H9 (cell line): ENCODE results near the gene RBM23. TPM values are rescaled to one million over a fixed set of nuclear protein-coding genes. Genes with fewer than 3 reads are reported as not detected.

ENCODE experiments used
- DNase-seq: peaks from one replicate; pipeline ENCODE4 v3.0.0-alpha.2; 2017
- H2AFZ ChIP-seq: one replicate; pipeline ENCODE4 v1.6.1; 2013; ENCODE audit warnings: mild to moderate bottlenecking, low read length, control low read depth, moderate library complexity
- H2AK5ac ChIP-seq: 2 replicates; pipeline ENCODE4 v1.6.1; 2013; ENCODE audit warnings: low read length, control low read depth, mixed read lengths; ENCODE audit not compliant: insufficient read length
- H2BK120ac ChIP-seq: one replicate; pipeline ENCODE4 v1.6.1; 2013; ENCODE audit warnings: low read depth, mild to moderate bottlenecking, low read length, control low read depth, inconsistent platforms; ENCODE audit not compliant: poor library complexity, severe bottlenecking
- H2BK12ac ChIP-seq: 2 replicates; pipeline ENCODE4 v1.6.1; 2013; ENCODE audit warnings: low read length, control low read depth, mixed read lengths, low read depth; ENCODE audit not compliant: insufficient read length
- H2BK15ac ChIP-seq: 2 replicates; pipeline ENCODE4 v1.6.1; 2013; ENCODE audit warnings: low read depth, low read length, control low read depth
- H2BK20ac ChIP-seq: one replicate; pipeline ENCODE4 v1.6.1; 2013; ENCODE audit warnings: low read depth, mild to moderate bottlenecking, low read length, control low read depth, inconsistent platforms; ENCODE audit not compliant: poor library complexity, severe bottlenecking
- H2BK5ac ChIP-seq: 2 replicates; pipeline ENCODE4 v1.6.1; 2013; ENCODE audit warnings: low read length, control low read depth, mixed read lengths; ENCODE audit not compliant: insufficient read length
- H3K14ac ChIP-seq: 2 replicates; pipeline ENCODE4 v1.6.1; 2013; ENCODE audit warnings: low read length, control low read depth; ENCODE audit not compliant: insufficient read depth
- H3K18ac ChIP-seq: 2 replicates; pipeline ENCODE4 v1.6.1; 2013; ENCODE audit warnings: low read depth, mild to moderate bottlenecking, mixed read lengths, low read length, control low read depth; ENCODE audit not compliant: insufficient read length
- H3K23ac ChIP-seq: 2 replicates; pipeline ENCODE4 v1.6.1; 2013; ENCODE audit warnings: low read length, control low read depth, mixed read lengths, low read depth; ENCODE audit not compliant: insufficient read length
- H3K23me2 ChIP-seq: 2 replicates; pipeline ENCODE4 v1.6.1; 2013; ENCODE audit warnings: low read depth, mild to moderate bottlenecking, mixed read lengths, low read length, control low read depth; ENCODE audit not compliant: insufficient read length, poor library complexity, severe bottlenecking
- H3K27ac ChIP-seq: 2 replicates; pipeline ENCODE4 v1.5.1; 2013; ENCODE audit warnings: low read length, control low read depth, mixed read lengths, low read depth; ENCODE audit not compliant: insufficient read length
- H3K27me3 ChIP-seq: 2 replicates; pipeline ENCODE4 v1.6.1; 2013; ENCODE audit warnings: low read length, control low read depth, inconsistent platforms; ENCODE audit not compliant: insufficient read depth
- H3K4ac ChIP-seq: 2 replicates; pipeline ENCODE4 v1.6.1; 2013; ENCODE audit warnings: low read depth, mild to moderate bottlenecking, control low read depth, inconsistent platforms, low read length, moderate library complexity
- H3K4me1 ChIP-seq: 2 replicates; pipeline ENCODE4 v1.6.1; 2013; ENCODE audit warnings: low read length, control low read depth, inconsistent platforms; ENCODE audit not compliant: insufficient read depth
- H3K4me2 ChIP-seq: 2 replicates; pipeline ENCODE4 v1.6.1; 2013; ENCODE audit warnings: low read length, control low read depth, mixed read lengths; ENCODE audit not compliant: insufficient read length, insufficient read depth
- H3K56ac ChIP-seq: 2 replicates; pipeline ENCODE4 v1.6.1; 2013; ENCODE audit warnings: low read depth, mild to moderate bottlenecking, mixed read lengths, low read length, control low read depth; ENCODE audit not compliant: insufficient read length
- H3K79me1 ChIP-seq: 2 replicates; pipeline ENCODE4 v1.6.1; 2013; ENCODE audit warnings: low read depth, mild to moderate bottlenecking, moderate library complexity, low read length, control low read depth, inconsistent platforms; ENCODE audit not compliant: insufficient read depth, poor library complexity, severe bottlenecking
- H3K79me2 ChIP-seq: 2 replicates; pipeline ENCODE4 v1.6.1; 2013; ENCODE audit warnings: low read length, control low read depth, inconsistent platforms; ENCODE audit not compliant: insufficient read depth
- H3K9ac ChIP-seq: 2 replicates; pipeline ENCODE4 v1.6.1; 2013; ENCODE audit warnings: low read length, control low read depth, mixed read lengths; ENCODE audit not compliant: insufficient read length; ENCODE audit errors: extremely low read depth
- H3K9me3 ChIP-seq: one replicate; pipeline ENCODE4 v1.6.1; 2013; ENCODE audit warnings: low read depth, low read length, inconsistent platforms; ENCODE audit not compliant: control insufficient read depth
- H3T11ph ChIP-seq: one replicate; pipeline ENCODE4 v1.6.1; 2013; ENCODE audit warnings: mild to moderate bottlenecking, low read length, control low read depth, inconsistent platforms
- H4K20me1 ChIP-seq: one replicate; pipeline ENCODE4 v1.6.1; 2013; ENCODE audit not compliant: control insufficient read depth, insufficient read length, insufficient read depth
- H4K5ac ChIP-seq: 2 replicates; pipeline ENCODE4 v1.6.1; 2013; ENCODE audit warnings: low read depth, mild to moderate bottlenecking, mixed read lengths, low read length, control low read depth; ENCODE audit not compliant: insufficient read length
- H4K8ac ChIP-seq: replicated peaks from 2 replicates; pipeline ENCODE4 v1.6.1; 2013; ENCODE audit warnings: low read length, control low read depth, mixed read lengths, low read depth; ENCODE audit not compliant: insufficient read length
- H4K91ac ChIP-seq: 2 replicates; pipeline ENCODE4 v1.6.1; 2013; ENCODE audit warnings: low read depth, mild to moderate bottlenecking, moderate library complexity, mixed read lengths, low read length, control low read depth; ENCODE audit not compliant: insufficient read length
- H3K27ac Mint-ChIP-seq, 3 experiments: 2 replicates in 2 of 3; 3 replicates in 1 of 3; pipeline ENCODE4 v1.8.0; 2020 to 2021; ENCODE audit warnings: mixed read lengths in 3 of 3, mild to moderate bottlenecking in 1 of 3, moderate library complexity in 1 of 3
- H3K27me3 Mint-ChIP-seq: 2 replicates; pipeline ENCODE4 v1.8.0; 2021; ENCODE audit warnings: low read depth, mild to moderate bottlenecking, moderate library complexity, mixed read lengths
- H3K36me3 Mint-ChIP-seq, 3 experiments: 2 replicates in 2 of 3; 3 replicates in 1 of 3; pipeline ENCODE4 v1.8.0; 2020 to 2021; ENCODE audit warnings: low read depth in 3 of 3, mixed read lengths in 3 of 3; ENCODE audit not compliant: insufficient read depth in 1 of 3
- H3K4me1 Mint-ChIP-seq, 2 experiments: 2 replicates each; pipeline ENCODE4 v1.8.0; 2020; ENCODE audit warnings: mixed read lengths in 2 of 2
- H3K4me3 Mint-ChIP-seq, 2 experiments: 2 replicates in 1 of 2; 3 replicates in 1 of 2; pipeline ENCODE4 v1.8.0; 2020 to 2021; ENCODE audit warnings: mild to moderate bottlenecking in 2 of 2, mixed read lengths in 2 of 2, moderate library complexity in 1 of 2
- H3K9me3 Mint-ChIP-seq, 2 experiments: 2 replicates in 1 of 2; 3 replicates in 1 of 2; pipeline ENCODE4 v1.8.0; 2020; ENCODE audit warnings: mild to moderate bottlenecking in 2 of 2, mixed read lengths in 2 of 2, moderate library complexity in 1 of 2
- CTCF ChIP-seq: fragments of 200-600 bp; sonication (generic); conservative IDR thresholded peaks from 3 replicates; pipeline ENCODE4 v1.8.0; 2021; ENCODE audit warnings: antibody characterized with exemption, mild to moderate bottlenecking
- WGBS: extraction: QIAGEN DNeasy Blood & Tissue Kit; methylation state at CpG from one replicate; pipeline ENCODE4 v1.1.7; 2013; ENCODE audit warnings: missing lambda C conversion rate, low lambda C conversion rate, mixed read lengths; ENCODE audit not compliant: insufficient read length; ENCODE audit errors: extremely low coverage; 5-methylcytosine and 5-hydroxymethylcytosine counted together
- total RNA-seq: library from RNA; stranded (reverse); gene quantifications from 2 replicates; pipeline ENCODE4 v1.2.1, GENCODE V29; 2021

Gene RBM23
- total RNA-seq, 1 experiment from 2014 or later, result 79.0 TPM

- H2AFZ ChIP-seq, result no peak overlapping the region
- no peak overlapping the region for H3K27ac Mint-ChIP-seq
Observed at GRCh38 chr14:22865424-22866405, 53.2 kb downstream of the RBM23 start.

More at GRCh38 chr14:22865424-22866405, 53.2 kb downstream of the RBM23 start:
- Mint-ChIP-seq H3K4me1 (peaks cover 4 to 13% of the 10 kb centered on the region in 2 experiments), H3K36me3 (no peaks in the 10 kb centered on the region; a peak in 1 of 7 replicates), H3K9me3 (no peaks in the 10 kb centered on the region), H3K27me3 (no peaks in the 10 kb centered on the region), H3K4me3 (no peak overlapping the region)
- no CpG with 5 or more reads among the region's 6 CpGs for WGBS
- no peak overlapping the region for H2BK20ac ChIP-seq
- H3K14ac ChIP-seq, result no peak overlapping the region
- no peaks in the 10 kb centered on the region for H4K20me1 ChIP-seq
- H2BK15ac ChIP-seq, result no peak overlapping the region
- no peak overlapping the region for H3K9ac ChIP-seq
- no peaks in the 10 kb centered on the region for H3K27me3 ChIP-seq
- H3K9me3 ChIP-seq, result no peaks in the 10 kb centered on the region
- no peak overlapping the region for H2BK12ac ChIP-seq
- no peak overlapping the region for H3T11ph ChIP-seq
- H3K23me2 ChIP-seq, result no peaks in the 10 kb centered on the region
- DNase-seq, result peak; percentile 84
- no peak overlapping the region for H3K18ac ChIP-seq
- no peak overlapping the region for H2BK120ac ChIP-seq
- no peak overlapping the region for H4K5ac ChIP-seq
- H3K23ac ChIP-seq, result no peak overlapping the region
- H3K27ac ChIP-seq, result no peak overlapping the region
- no peak overlapping the region for H3K4ac ChIP-seq
- no peak overlapping the region for H3K56ac ChIP-seq
- H3K4me1 ChIP-seq, result no peaks in the 10 kb centered on the region
- H3K79me1 ChIP-seq, result no peaks in the 10 kb centered on the region
- no peaks in the 10 kb centered on the region for H3K79me2 ChIP-seq
- peak; percentile 84 for TF ChIP-seq CTCF
- no peak overlapping the region for H2BK5ac ChIP-seq
- no peak overlapping the region for H3K4me2 ChIP-seq
- H4K91ac ChIP-seq, result no peak overlapping the region
- no peak overlapping the region for H2AK5ac ChIP-seq
- no peak overlapping the region for H4K8ac ChIP-seq
